SK-N-MC (cell line): ENCODE data around the gene NAV3.

ENCODE experiments used
- EZH2 ChIP-seq: fragments of 200-600 bp; sonication (generic); IDR thresholded peaks from one replicate; pipeline ENCODE4 v1.6.1; 2017; ENCODE audit warnings: antibody characterized with exemption
- FOXP2 ChIP-seq: optimal IDR thresholded peaks from 2 replicates; pipeline ENCODE3; 2011; ENCODE audit warnings: mild to moderate bottlenecking, moderate library complexity; ENCODE audit not compliant: insufficient read depth; ENCODE audit errors: extremely low read length, control extremely low read depth
- POLR2AphosphoS5 ChIP-seq: IDR thresholded peaks from 2 replicates; pipeline ENCODE4 v1.6.1; 2012; ENCODE audit warnings: mild to moderate bottlenecking, low read depth, low read length, borderline replicate concordance

DNA sequence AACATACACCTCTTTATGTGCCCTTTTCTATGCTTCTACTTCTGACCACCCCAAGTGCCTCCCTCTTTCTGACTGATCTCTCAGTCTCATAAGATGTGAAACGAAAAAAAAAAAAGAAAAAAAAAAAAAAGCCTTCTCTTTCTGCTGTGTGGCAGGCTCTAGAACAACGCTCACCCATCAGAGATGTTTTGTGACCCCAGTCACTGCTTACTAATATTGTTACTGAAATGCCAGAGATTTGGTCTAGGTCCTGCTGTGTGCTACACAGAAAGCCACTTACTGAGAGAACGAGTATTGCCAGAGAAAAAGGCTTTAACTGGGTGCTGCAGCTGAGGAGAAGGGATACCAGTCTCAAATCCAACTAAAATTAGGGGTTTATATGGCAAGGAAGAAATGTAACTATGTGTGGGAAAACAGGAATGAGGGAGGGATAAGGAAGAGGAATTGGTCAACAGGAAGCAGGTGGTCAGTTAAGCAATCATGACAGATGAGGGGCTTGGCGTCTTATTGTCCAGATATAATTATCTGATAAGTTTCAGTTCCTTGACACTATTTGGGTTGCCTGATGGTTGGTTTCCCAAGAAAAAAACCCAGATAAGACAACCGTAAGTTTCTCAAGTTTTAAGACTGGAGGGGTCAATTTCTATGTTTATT is 149.0 kb downstream of the NAV3 start:
- TF ChIP-seq FOXP2 (no peak), EZH2 (no peak), POLR2AphosphoS5 (no peak)
